Epithelial cell of esophagus (primary cell): ENCODE results near the gene FAM131B.

Experiments used
- DNase-seq: peaks from one replicate; pipeline ENCODE4 v3.0.0; 2010; ENCODE audit warnings: low read depth
- H3K4me3 ChIP-seq: 2 replicates; pipeline ENCODE4 v1.5.1; 2011; ENCODE audit warnings: mild to moderate bottlenecking, low read length, control low read depth
- CTCF ChIP-seq: IDR thresholded peaks from 2 replicates; pipeline ENCODE4 v1.5.1; 2011; ENCODE audit warnings: low read depth, mild to moderate bottlenecking, low read length, control low read depth, inconsistent platforms; ENCODE audit not compliant: insufficient read depth; ENCODE audit errors: missing control alignments

FAM131B gene

GRCh38 chr7:143345428-143345900 is 17.0 kb downstream of the FAM131B start:
- DNase-seq = peak; percentile 69
- H3K4me3 ChIP-seq = peak overlapping the region; percentile 7
- peak; percentile 65 for TF ChIP-seq CTCF

GRCh38 chr7:143343596-143343995 is 18.9 kb downstream of the FAM131B start:
- no peak overlapping the region for H3K4me3 ChIP-seq
- no peak for TF ChIP-seq CTCF
- DNase-seq = no peak

- TF ChIP-seq CTCF = no peak
- DNase-seq = no peak
- H3K4me3 ChIP-seq = no peak overlapping the region
These were observed 20.7 kb downstream of the FAM131B start for GRCh38 chr7:143341842-143342241.

GRCh38 chr7:143337216-143337615 is 25.3 kb downstream of the FAM131B start:
- no peak for TF ChIP-seq CTCF
- DNase-seq = no peak
- no peak overlapping the region for H3K4me3 ChIP-seq

GRCh38 chr7:143334244-143334643 is 28.3 kb downstream of the FAM131B start:
- H3K4me3 ChIP-seq = no peak overlapping the region
- no peak for TF ChIP-seq CTCF
- DNase-seq = no peak

GRCh38 chr7:143331179-143331801 is 31.2 kb downstream of the FAM131B start:
- peak; percentile 90 for DNase-seq

More at GRCh38 chr7:143331179-143331801, 31.2 kb downstream of the FAM131B start:
- H3K4me3 ChIP-seq = no peak overlapping the region
- TF ChIP-seq CTCF = no peak
